GM11168 (cell line): ENCODE data around the gene TTC22.

Experiments used
- in situ Hi-C: fragments of 300-500 bp; cut with MboI; formaldehyde crosslinking; loops from one replicate; pipeline ENCODE4 v1.12.0; 2022; ENCODE audit warnings: low sequenced_read_pairs; ENCODE audit not compliant: unreplicated experiment

TTC22 gene

GRCh38 chr1:54763816-54764132, 37.3 kb downstream of the TTC22 start:
- in situ Hi-C loops, result no loop called here

- in situ Hi-C loops, result no loop called here
These were observed 42.3 kb downstream of the TTC22 start for GRCh38 chr1:54758678-54759348.

- in situ Hi-C loops, result no loop called here
These were observed 43.3 kb downstream of the TTC22 start for GRCh38 chr1:54757833-54758232.

- in situ Hi-C loops, result no loop called here
These were observed 46.4 kb downstream of the TTC22 start for GRCh38 chr1:54754486-54755285.

- in situ Hi-C loops, result no loop called here
These were observed 47.1 kb downstream of the TTC22 start for GRCh38 chr1:54754045-54754444.

- in situ Hi-C loops, result no loop called here
These were observed 49.7 kb downstream of the TTC22 start for GRCh38 chr1:54751426-54751825.

- in situ Hi-C loops, result no loop called here
These were observed 50.5 kb downstream of the TTC22 start for GRCh38 chr1:54750596-54750995.

GRCh38 chr1:54748094-54748835, 52.9 kb downstream of the TTC22 start:
- in situ Hi-C loops, result no loop called here

- in situ Hi-C loops, result no loop called here
These were observed 55.3 kb downstream of the TTC22 start for GRCh38 chr1:54745864-54746263.

GRCh38 chr1:54745274-54745673, 55.8 kb downstream of the TTC22 start:
- in situ Hi-C loops, result no loop called here

GRCh38 chr1:54744696-54745095, 56.4 kb downstream of the TTC22 start:
- in situ Hi-C loops, result no loop called here

- in situ Hi-C loops, result no loop called here
These were observed 57.5 kb downstream of the TTC22 start for GRCh38 chr1:54743416-54744226.

GRCh38 chr1:54742282-54742681, 58.8 kb downstream of the TTC22 start:
- in situ Hi-C loops, result no loop called here

GRCh38 chr1:54741531-54741930, 59.6 kb downstream of the TTC22 start:
- in situ Hi-C loops, result no loop called here

GRCh38 chr1:54738244-54738643, 62.9 kb downstream of the TTC22 start:
- in situ Hi-C loops, result no loop called here

- in situ Hi-C loops, result no loop called here
These were observed 64.4 kb downstream of the TTC22 start for GRCh38 chr1:54736685-54737084.
